ENCODE data around the gene CAPN13.

The CAPN13 gene

GRCh38 chr2:30722936-30723725 is 84.1 kb downstream of the CAPN13 start:
- no peak for DNase-seq

DNA sequence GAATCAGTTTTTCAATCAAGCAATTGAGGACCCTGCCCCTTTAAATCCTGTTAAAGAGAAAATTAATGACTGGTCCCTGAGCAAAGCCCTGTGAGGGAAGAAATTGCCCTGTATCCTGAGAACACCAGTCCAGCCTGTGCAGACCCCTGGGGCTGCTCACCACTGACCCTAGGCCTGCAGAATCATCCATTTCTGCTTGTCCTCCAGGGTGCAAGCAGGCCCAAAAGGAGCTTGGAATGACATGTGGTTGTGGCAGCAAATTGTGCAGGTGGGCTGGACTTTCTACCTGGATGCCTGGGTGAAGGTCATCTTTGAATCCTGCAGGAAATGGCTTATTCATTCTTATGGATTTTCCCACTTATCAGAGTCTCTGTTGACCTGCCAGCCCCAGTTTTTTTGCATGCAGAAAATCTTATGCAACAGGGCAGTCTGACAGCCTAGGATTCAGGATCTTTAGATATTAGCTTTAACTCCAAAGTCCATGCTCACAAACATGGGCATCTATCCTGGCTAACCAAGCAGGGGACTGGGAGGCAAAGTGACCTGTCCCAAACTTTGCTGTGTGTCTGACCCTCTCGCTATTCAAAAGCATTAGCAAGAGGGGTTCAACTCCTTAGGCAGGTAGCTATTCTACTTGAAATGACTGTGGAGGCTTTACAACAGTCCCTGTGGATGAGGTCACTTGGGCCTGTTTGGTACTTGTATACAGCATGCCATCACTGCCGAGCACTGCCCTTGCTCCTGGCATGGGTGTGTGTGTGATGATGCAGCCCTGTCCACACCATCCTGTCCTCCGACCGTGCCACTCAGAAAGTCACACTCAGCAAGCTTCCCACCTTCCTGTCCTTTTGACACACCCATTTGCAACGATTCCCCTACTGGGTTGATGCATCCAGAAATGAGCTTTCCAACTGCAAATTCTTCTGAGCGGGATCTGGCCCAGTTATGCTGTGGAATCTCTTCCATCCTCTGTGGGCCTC is 85.3 kb downstream of the CAPN13 start:
- no peak for DNase-seq

DNA sequence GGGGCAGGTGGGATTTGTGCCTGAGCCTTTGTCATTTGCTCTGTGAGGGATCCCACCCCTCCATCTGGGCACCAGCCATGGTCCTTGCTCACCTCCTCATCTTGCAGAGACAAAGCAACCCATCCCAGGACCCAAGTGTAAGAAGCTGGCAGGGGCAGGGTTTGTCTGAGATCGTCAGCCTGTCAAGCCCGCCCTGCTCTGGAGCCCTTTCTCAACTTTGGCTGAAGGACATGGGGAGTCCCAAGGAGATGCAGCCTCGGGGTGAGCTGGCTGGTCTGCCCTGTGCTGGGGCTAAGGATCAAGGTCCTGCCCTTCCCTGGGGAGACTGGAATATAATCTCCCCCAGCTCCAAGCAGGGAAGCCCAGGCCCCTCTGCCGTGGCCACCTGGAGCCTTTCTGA is 86.0 kb downstream of the CAPN13 start:
- DNase-seq: no peak

- no peak for DNase-seq
Measured at GRCh38 chr2:30717081-30717650, 90.1 kb downstream of the CAPN13 start.

GRCh38 chr2:30716123-30716900 is 90.9 kb downstream of the CAPN13 start:
- no peak for DNase-seq

DNA sequence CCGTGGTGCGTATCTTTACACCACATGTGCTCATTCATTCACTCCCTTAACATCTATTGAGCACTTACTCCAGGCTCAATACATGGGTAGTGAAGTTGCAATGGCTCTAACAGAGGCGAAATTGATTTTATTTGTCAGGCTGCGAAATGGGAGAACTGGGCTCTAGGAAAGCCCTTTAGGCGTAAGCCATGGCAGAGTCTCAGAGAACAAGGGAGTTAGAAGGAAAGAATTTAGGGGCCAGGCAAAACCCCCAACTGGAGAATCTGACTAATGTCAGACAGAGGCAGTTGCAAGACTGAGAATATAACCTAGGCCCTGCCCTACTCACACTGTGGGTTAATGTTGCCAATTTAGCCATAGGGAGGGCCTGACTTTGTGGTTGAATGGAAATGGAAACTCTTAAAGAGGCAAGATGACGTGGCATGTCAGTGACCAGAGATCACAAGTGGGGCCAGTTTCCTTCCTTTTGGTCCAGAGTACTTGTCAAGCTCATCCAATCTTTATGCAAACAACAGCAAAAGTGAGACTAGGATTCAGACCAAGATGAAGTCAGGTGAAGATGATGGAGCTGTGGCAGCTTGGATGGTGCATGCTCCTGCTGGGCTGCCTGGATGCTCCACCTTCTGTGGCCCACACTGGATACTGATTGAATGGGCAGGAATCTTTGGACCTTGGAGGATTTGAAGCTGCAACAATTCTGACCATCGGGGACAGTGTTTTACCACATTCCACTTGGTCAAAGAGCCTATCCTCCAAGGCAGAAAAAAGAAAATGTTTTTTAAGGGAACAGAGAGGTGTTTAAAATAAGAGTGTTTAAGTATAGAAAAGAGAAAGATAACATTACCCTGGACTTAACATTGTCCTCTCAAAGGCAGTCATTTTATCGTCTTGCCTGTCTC is 92.2 kb downstream of the CAPN13 start:
- no peak for DNase-seq

DNA sequence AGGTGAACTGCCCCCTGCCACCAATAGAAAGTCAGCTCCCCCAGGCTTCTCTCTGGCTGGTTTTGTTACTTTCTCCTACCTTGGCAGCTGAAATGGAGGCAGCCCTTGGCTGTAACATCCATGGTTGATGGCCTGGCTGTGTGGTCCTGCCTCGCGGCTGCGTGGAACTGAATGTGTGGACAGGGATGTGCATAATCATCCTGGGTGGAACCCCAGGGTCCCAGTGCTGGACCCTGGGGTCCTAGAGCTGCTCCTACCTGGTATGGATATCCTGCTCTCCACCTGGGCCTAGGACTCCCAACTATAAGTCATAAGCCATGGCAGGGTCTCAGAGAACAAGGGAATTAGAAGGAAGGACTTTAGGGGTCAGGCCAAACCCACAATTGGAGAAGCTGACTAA is 93.5 kb downstream of the CAPN13 start:
- no peak for DNase-seq

GRCh38 chr2:30711646-30712085 is 95.6 kb downstream of the CAPN13 start:
- peak; percentile 91 for DNase-seq

DNA sequence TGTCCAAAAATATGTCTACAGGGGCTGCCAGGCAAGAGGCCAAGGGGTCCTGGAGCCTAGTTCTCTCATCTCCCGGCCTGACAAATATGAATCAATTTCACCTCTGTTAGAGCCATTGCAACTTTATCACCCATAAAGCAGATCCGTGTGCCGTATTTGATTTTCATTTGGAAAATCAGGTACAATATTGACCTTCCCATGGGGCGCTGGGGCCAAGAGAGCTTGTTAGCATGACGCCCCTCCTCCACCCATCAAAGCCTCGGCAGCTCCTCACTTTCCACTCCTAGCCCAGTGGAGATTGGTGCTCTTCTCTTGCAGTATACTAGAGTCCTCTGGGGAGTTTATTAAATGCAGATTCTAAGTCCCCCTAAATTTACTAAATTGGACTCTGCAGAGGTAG is 96.8 kb downstream of the CAPN13 start:
- no peak for DNase-seq

DNA sequence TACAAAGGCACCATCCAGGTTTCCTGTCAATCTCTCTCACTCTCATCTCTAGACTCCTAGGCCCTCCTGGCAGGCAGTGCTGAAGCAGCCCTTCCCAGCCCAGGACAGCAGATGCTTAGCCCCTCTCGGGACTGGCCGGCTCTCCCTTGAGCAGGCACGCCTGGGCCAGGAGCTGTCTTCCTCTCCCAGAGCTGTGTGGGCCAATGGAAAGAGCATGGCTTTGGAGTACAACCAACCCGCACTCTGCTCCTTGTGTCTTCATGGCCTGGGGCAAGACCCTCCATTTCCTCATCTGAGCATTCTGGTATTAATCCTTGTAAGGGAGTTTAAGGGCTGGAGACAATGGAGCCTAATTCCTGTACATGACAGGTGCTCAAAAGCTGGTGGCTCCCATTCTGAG is 97.2 kb downstream of the CAPN13 start:
- no peak for DNase-seq

- DNase-seq: no peak
Measured at GRCh38 chr2:30709516-30709915, 97.7 kb downstream of the CAPN13 start.

GRCh38 chr2:30708491-30709290 is 98.6 kb downstream of the CAPN13 start:
- DNase-seq: no peak

GRCh38 chr2:30707304-30707903 is 99.8 kb downstream of the CAPN13 start:
- no peak for DNase-seq

GRCh38 chr2:30706534-30707303 is 100.5 kb downstream of the CAPN13 start:
- DNase-seq: peak; percentile 85

DNA sequence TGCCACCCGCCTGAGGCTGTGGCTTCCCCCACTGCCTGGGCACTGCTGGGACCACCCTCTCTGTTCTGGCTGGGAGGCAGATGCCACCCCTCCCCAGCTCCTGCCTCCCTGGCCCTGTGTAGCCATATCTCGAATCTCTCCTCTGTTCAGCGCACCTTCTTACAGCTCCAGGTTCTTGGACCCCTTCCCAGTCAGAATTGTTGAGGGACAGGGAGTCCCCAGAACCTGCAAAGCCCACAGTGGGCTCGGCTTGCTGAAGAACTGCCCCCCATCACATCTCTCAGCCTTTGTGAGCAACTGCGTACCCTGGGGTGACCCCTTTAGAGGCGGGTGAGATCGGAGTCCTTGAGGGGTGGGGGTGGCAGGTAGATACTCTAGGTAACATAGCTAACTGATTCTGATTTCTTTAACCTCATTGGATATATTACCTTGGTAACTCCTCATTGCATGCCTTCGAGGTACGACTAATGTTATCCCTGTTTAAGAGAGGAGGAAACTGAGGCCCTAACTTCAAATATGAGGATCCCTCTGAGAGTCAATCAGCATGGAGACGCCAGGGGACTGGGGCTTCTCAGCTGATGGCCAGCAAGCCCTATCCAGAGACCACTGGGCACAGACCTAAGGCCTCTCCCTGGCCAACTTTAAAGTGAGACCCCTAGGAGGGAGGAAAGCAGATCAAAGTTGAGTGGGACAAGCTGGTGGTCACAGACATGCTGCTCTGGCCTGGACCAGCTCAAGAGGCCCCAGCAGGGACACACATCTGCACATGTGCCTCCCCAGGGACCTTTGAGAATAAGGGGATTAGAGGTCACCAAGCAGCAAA is 101.3 kb downstream of the CAPN13 start:
- no peak for DNase-seq

- no peak for DNase-seq
Measured at GRCh38 chr2:30705056-30705455, 102.2 kb downstream of the CAPN13 start.

- DNase-seq: no peak
Measured at GRCh38 chr2:30704309-30705020, 102.8 kb downstream of the CAPN13 start.

DNA sequence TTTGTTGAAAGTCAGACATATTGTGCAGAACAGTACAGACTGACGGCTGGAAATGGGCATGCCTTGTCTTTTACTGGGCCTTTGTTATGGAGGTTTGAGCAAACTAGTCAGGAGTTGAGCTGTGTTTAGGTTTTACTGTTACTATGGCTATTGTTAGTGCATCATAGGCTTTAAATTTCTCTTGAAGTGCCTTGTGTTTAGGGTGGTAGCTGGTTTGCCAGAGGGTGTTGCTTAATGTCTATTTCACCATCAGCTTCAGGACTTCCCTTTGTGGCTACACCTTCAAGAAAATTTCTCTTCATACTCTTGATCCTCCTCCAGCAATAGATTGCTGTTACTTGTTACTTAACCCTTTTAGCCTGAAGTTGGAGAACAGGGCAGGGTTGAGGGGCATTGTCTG is 104.6 kb downstream of the CAPN13 start:
- DNase-seq: no peak

Measured in activated CD4-positive, alpha-beta T cell treated with anti-CD3 and anti-CD28 coated beads for 48 hours (primary cell).